Right renal pelvis (tissue), 4 donors: ENCODE measurements around the gene SLC9A3. TPM values are rescaled to one million over a fixed set of nuclear protein-coding genes. Genes with fewer than 3 reads are reported as not detected.
"Not testable (repeated sequence)": the region's sequence is repeated elsewhere in the genome, so short reads cannot be mapped to it uniquely, and the experiment has no call there.

Source experiments
- DNase-seq, 4 donors: peaks; one replicate each; pipeline ENCODE4 v3.0.0-alpha.2; 2013; ENCODE audit warnings: low read depth in 4 of 4, low spot score in 3 of 4, missing footprints in 1 of 4
- polyA plus RNA-seq, 4 donors: library from polyadenylated mRNA; unstranded; fragments of 120-200 nt; gene quantifications; one replicate each; pipeline ENCODE4 v1.2.1, GENCODE V29; 2013; ENCODE audit not compliant: insufficient read length in 4 of 4

SLC9A3 gene
- polyA plus RNA-seq, result 10 to 100 TPM; 40.5 to 60.9 (median 47.3) TPM

GRCh38 chr5:524234-524972 lies at the start of gene SLC9A3:
Gene SLC9A3, minus strand, starts transcription at chr5:524449.
- no peak for DNase-seq

DNA sequence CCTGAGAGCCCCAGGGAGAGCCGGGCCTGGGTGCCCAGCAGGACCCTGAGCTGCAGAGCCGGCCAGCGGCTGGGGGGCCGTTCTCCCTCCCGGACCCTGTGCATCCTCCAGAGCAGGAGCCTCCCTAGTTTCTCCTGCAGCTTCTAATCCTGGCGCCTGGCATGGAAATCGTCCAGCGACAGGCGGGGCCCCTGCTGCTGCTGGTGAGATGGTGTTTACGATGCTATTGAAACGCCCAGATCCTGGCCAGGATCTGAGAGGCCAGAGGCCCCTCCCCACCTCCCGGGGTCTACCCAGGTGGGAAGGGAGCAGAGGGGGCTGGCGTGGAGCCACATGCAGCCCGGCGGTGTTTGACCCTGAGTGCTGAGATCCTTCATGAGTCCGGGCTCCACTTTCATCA lies 49.7 kb upstream of the SLC9A3 start:
- DNase-seq, result no peak

DNA sequence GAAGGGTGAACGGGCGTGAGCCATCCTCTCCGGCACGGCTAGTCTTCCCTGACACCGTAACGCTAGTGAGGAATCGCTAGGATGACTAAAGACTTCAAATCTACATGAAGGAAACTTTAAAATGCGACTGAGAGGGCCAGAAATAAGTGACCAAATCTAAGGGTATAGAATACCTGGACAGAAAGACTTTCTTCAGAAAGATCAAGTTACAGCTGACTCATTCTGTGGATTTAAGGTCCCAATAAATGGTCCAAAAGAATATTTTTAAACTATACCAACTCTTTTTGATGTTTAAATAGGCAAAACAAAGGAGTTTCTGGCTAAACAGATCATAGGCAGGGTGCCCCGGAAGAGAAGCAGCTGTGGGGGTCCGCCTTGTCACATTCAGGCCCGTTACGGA lies 49.0 kb upstream of the SLC9A3 start:
- DNase-seq, result no peak

DNA sequence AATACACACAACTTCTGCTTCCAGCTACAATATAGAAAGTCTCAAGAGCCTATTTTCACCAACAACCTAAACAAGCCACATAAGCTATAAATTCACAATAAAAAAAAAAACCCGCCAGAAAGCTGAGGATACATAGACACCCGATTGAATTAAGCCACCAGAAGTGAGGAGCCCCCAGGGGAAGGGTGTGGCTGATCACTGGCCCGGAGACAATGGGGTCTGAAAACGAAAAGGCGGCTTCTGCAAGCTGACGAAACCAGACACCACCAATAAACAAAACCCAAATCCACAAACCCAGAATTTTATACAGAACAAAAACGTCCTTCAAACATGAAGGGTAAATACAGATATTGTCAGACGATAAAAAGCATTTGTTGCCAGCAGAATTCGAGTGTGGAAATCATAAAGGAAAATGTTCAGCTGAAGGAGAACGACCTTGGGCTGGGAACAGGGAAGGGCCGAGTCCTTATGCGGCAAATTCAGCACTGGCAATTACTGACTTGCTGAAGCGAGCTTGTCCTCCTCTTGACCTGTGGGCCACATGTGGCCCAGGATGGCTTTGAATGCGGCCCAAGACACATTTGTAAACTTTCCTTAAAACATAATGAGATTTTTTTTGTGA lies 48.3 kb upstream of the SLC9A3 start:
- DNase-seq, result no peak

DNA sequence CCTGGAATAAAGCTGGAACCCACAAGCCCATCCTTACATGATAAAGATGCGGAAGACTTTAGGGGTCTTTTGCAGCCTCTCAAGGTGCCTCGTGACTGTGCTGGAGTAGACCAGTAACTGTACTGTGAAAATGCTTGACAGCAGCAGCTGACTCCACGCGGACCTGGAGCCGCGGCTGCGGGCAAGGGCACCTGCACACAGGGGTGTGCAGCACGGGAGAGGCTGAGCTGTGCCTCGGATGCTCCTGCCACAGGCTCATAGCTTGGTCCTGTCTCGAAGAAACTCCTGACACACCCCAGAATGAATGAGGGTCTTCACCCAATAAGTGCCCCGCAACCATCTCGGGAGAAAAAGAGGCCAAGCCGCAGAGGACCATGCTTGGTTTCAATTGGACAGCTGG lies 47.5 kb upstream of the SLC9A3 start:
- DNase-seq, result no peak

- no peak for DNase-seq
Measured at GRCh38 chr5:570886-571285, 46.6 kb upstream of the SLC9A3 start.

DNA sequence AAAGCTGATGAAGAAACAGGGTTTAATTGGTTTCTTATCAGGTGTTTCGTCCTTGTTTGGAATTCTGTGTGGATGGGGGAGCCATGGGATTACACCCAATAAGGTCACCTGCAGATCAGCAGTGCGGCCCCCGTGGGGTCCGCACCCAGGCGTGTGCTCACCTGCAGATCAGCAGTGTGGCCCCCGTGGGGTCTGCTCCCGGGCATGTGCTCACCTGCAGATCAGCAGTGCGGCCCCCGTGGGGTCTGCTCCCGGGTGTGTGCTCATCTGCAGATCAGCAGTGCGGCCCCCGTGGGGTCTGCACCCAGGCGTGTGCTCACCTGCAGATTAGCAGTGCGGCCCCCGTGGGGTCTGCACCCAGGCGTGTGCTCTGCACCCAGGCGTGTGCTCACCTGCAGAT lies 46.2 kb upstream of the SLC9A3 start:
- DNase-seq, result no peak

DNA sequence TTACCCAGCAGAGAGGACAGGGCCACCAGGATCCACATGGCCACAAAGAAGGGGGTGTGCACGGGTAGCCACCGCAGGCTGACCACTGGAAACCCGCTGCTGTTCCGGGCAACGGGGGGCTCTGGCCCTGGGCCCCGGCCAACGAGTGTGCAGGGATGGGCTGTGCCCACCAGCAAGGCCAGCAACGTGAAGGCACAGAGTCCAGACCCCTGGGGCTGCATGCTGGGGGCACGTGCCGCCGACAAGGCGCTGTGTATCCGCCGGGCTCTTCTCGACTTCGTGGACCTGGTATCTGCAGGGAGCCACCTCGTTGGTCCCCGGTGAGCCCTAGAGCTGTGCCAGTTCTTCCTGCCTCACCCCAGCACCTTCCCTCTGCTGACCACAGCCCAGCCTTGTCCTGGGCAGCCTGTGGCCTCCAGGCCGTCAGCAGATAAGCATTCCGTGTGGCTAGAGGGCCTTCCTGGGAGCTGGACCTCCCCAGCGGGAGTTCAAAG lies 45.7 kb upstream of the SLC9A3 start:
- no peak for DNase-seq

DNA sequence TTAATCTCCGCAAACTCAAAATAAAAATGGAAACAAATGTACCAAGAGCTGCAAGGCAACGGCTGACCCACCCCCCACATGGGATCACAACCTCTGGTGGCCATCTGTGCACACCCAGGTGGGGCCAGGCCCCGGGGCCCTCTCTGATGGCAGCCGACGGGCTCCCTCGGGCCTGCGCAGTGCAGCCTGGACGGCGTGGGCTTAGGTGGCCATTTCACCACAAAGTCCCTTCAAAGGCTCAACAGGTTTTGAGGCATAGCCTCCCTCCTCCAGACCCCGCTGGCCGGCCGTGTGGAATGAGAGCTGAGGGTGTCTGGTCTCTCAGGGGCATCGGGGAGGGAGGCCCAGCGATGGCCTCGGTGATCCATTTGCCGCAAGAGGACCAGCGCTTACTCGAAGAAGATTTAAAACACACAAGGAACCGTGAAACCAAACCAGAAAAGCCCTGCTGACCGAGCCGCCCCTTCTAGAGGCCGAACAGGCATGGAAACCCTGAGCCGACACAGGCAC lies 45.2 kb upstream of the SLC9A3 start:
- no peak for DNase-seq

- DNase-seq, result no peak
Measured at GRCh38 chr5:568809-569208, 44.6 kb upstream of the SLC9A3 start.

DNA sequence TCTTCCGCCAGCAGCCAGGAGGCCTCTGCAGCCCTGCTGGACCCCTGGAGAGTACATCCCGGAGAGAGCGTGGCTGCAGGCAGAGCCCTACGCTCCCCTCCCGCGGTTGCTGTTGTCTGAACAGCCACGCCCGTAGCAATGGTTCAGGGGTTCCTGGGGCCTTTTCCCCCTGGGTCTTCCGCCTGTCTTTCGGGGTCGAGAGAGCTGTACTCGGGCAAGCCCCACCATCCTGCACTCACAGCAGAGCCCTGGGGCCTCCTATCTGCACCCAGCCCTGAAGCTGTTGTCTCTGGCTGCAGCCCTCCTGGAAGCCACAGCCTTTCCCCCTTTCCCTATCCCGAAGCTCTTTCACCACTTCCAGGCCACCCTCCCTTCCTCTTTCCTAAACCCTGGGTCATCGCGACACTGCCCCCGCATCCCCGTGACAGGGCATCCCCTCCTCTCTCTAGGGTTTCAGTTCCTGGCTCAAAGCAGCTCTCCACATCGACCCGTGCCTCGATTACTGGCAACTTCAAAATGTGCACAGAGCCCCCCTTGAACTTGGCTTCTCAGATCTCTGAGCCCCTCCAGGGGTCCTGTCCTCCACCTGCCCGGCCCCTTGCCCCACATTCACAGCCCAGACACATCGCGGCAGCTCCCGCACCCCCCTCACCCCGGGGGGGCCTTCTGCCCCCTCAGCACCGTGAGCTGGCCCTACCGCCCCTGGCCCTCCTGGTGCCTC lies 44.0 kb upstream of the SLC9A3 start:
- DNase-seq, result no peak

GRCh38 chr5:567664-568060 lies 43.4 kb upstream of the SLC9A3 start:
- no peak for DNase-seq

GRCh38 chr5:566636-567309 lies 42.5 kb upstream of the SLC9A3 start:
- DNase-seq, result no peak

DNA sequence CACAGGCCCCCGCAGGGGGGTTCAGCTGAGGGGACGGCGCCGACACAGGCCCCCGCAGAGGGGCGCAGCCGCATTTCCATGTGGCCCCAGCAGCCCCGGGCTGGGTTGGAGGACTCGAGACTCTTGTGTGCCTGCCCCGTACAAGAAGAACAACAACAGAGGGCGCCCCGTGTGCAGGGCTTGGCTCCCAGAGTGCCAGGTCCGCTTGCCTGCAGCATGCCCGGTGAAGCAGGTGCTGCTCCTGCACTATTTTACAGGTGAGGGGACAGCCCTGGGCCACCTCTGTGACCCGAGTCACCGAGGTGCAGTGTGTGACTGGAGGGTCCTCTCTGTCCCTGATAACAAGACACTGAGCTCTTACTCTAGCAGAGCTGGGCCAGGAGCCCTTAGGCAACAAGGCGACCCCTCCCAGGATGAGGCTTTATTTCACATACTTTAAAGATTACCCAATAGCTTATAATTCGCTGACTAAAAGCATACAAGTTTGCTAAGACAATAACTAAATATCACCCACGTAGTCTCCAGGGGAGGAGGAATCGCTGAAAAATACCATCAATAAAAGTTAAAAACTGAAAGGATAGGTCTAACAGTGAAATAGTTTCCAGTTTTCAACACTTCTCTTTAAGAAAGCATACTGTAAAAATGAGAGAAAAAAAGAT lies 41.7 kb upstream of the SLC9A3 start:
- no peak for DNase-seq

DNA sequence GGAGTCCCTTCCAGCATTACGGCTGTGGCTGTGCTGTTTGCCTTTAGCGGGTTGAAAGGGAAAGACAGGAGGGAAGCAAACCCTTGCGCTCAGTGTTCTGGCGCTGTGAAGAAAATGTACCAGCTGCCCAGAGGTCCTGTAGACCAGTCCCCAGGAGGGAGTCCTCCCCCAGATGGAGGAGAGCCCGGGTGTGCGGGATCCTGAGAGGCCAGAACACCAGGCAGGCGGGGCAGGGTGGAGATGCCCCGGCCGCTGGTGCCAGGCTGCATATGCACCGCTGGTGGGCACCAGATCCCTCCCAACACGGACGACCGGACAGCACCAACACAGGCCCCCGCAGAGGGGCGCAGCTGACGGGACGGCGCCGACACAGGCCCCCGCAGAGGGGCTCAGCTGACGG lies 37.2 kb upstream of the SLC9A3 start:
- DNase-seq, result no peak

DNA sequence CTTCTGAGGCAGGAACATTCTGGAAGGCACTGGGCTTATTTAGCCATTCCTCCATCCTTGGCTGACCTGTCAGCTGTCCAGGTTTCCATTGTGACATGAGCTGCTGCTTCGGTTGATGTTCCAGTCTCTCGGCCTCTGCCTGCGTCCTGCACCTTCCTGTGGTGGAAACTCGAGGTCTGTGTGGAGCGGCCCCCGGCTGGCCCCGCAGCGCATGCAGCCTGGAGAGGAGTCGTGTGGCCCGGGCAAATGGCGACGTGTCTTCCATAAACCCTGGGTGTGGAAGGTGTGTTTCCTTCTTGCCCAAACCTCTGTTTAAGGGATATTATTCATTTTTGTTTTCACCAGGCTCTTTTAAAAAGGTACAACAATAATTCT lies 36.5 kb upstream of the SLC9A3 start:
- DNase-seq, result no peak

- no peak for DNase-seq
Measured at GRCh38 chr5:558871-559503, 34.7 kb upstream of the SLC9A3 start.

- DNase-seq, result no peak
Measured at GRCh38 chr5:558326-558725, 34.1 kb upstream of the SLC9A3 start.

- DNase-seq, result not testable (repeated sequence)
Measured at GRCh38 chr5:557917-558316, 33.7 kb upstream of the SLC9A3 start.

GRCh38 chr5:556909-557441 lies 32.7 kb upstream of the SLC9A3 start:
- DNase-seq, result no peak
